ENCODE measurements around the gene GLOD5. TPM values are rescaled to one million over a fixed set of nuclear protein-coding genes. Genes with fewer than 3 reads are reported as not detected.
"Not testable (repeated sequence)": the region's sequence is repeated elsewhere in the genome, so short reads cannot be mapped to it uniquely, and the experiment has no call there.

GLOD5 gene
- total RNA-seq, 2 donors from 2014 or later = 9.5 to 11.4 TPM

- ATAC-seq = no peak
- no peak for DNase-seq
- intact Hi-C loops (cut with DNase I, micrococcal nuclease) = no loop called here
These were observed 54.7 kb downstream of the GLOD5 start for GRCh38 chrX:48816014-48816810.

- intact Hi-C loops (cut with DNase I, micrococcal nuclease) = no loop called here
- ATAC-seq (no peak), DNase-seq (no peak)
These were observed 56.6 kb downstream of the GLOD5 start for GRCh38 chrX:48818098-48818497.

GRCh38 chrX:48818866-48819265, 57.3 kb downstream of the GLOD5 start:
- ATAC-seq (no peak), DNase-seq (no peak)
- intact Hi-C loops (cut with DNase I, micrococcal nuclease) = no loop called here

GRCh38 chrX:48819394-48819793, 57.8 kb downstream of the GLOD5 start:
- ATAC-seq; DNase-seq; intact Hi-C loops (cut with DNase I, micrococcal nuclease): not testable (repeated sequence)

GRCh38 chrX:48823053-48823452, 61.5 kb downstream of the GLOD5 start:
- ATAC-seq = no peak
- DNase-seq = no peak
- intact Hi-C loops (cut with DNase I, micrococcal nuclease) = no loop called here

Other genes starting within 250 kb of the GLOD5 start
- gene EBP, start 239.9 kb upstream of the GLOD5 start, total RNA-seq = 100 to 1,000 TPM; 152 to 207 TPM
- gene TBC1D25, start 222.0 kb upstream of the GLOD5 start, total RNA-seq = 10 to 100 TPM; 11.6 to 15.7 TPM
- 100 to 1,000 TPM; 156 to 263 TPM for gene RBM3, start 187.3 kb upstream of the GLOD5 start, total RNA-seq
- 100 to 1,000 TPM; 126 to 141 TPM for gene WDR13, start 164.3 kb upstream of the GLOD5 start, total RNA-seq
- gene WAS, start 77.9 kb upstream of the GLOD5 start, total RNA-seq = 1 to 10 TPM; 2.4 to 6.6 TPM
- gene SUV39H1, start 65.0 kb upstream of the GLOD5 start, total RNA-seq = 1 to 10 TPM; 3.1 to 5.0 TPM
- not detected for gene GATA1, start 24.8 kb downstream of the GLOD5 start, total RNA-seq
- 10 to 100 TPM; 78.9 to 91.8 TPM for gene HDAC6, start 40.3 kb downstream of the GLOD5 start, total RNA-seq
- gene ERAS, start 64.8 kb downstream of the GLOD5 start, total RNA-seq = not detected
- 10 to 100 TPM in 1 of 2 donors, 1 to 10 TPM in 1; 8.8 to 21.4 TPM for gene PCSK1N, start 73.9 kb downstream of the GLOD5 start, total RNA-seq
- gene TIMM17B, start 136.0 kb downstream of the GLOD5 start, total RNA-seq = 10 to 100 TPM; 44.6 to 46.7 TPM
- 10 to 100 TPM; 68.8 to 70.5 TPM for gene PQBP1, start 136.2 kb downstream of the GLOD5 start, total RNA-seq
- 10 to 100 TPM; 50.0 to 60.6 TPM for gene SLC35A2, start 149.9 kb downstream of the GLOD5 start, total RNA-seq
- gene PIM2, start 157.3 kb downstream of the GLOD5 start, total RNA-seq = 10 to 100 TPM; 11.6 to 20.4 TPM
- gene OTUD5, start 195.9 kb downstream of the GLOD5 start, total RNA-seq = 10 to 100 TPM; 37.2 to 44.2 TPM
- gene KCND1, start 210.1 kb downstream of the GLOD5 start, total RNA-seq = under 1 TPM; 0.61 to 0.76 TPM
- gene GRIPAP1, start 240.5 kb downstream of the GLOD5 start, total RNA-seq = 10 to 100 TPM; 37.1 to 45.0 TPM